Stimulated activated CD4-positive, alpha-beta T cell treated with anti-CD3 and anti-CD28 coated beads, Interleukin-4, amount 100 ng/mL, for 1 hour (primary cell): ENCODE measurements around the gene OXER1.
"Not testable (repeated sequence)": the region's sequence is repeated elsewhere in the genome, so short reads cannot be mapped to it uniquely, and the experiment has no call there.

Experiments
- DNase-seq: peaks from one replicate; pipeline ENCODE4 v3.0.0-alpha.2; 2020

The OXER1 gene

DNA sequence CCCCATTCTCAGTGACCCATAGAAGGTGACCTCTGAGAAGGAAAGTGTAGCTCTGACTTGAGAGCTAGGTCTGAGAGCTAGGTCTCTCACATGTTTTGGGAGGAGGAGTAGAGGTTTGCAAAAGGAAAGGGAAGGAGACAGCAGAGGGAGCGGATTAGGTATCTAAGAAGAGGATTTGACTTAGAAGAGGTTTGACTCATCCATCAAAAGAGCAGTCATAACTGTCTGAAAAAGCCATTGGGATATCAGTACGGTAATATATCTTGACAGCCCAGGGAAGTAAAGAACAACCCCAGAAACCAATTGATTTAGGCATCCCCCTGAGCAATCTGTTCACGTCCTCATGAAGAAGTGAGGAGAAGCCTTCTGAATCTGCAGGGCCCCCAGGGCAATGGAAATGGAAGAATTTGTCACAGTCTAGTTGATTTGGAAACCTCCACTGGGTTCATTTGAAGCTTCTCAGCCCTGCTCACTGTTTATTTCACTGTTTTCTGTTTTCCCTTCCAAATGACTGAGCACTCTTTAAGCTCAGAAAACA is 19.3 kb downstream of the OXER1 start:
- no peak for DNase-seq

DNA sequence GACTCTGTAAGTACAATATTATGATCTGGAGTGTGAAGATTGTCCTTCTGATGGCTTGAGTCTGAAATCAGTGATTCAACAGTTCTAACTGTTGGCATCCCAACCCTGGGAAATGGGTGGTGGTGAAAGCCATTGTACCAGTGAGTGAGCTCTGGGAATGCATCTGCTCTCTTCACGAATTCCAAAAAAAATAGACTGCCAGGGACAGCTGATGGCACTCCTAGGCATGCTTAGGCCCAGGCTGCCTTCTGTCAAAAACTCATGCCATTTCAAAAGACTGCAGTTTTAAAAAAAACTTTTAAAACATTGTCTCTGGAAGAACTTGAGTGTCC is 20.3 kb downstream of the OXER1 start:
- no peak for DNase-seq

DNA sequence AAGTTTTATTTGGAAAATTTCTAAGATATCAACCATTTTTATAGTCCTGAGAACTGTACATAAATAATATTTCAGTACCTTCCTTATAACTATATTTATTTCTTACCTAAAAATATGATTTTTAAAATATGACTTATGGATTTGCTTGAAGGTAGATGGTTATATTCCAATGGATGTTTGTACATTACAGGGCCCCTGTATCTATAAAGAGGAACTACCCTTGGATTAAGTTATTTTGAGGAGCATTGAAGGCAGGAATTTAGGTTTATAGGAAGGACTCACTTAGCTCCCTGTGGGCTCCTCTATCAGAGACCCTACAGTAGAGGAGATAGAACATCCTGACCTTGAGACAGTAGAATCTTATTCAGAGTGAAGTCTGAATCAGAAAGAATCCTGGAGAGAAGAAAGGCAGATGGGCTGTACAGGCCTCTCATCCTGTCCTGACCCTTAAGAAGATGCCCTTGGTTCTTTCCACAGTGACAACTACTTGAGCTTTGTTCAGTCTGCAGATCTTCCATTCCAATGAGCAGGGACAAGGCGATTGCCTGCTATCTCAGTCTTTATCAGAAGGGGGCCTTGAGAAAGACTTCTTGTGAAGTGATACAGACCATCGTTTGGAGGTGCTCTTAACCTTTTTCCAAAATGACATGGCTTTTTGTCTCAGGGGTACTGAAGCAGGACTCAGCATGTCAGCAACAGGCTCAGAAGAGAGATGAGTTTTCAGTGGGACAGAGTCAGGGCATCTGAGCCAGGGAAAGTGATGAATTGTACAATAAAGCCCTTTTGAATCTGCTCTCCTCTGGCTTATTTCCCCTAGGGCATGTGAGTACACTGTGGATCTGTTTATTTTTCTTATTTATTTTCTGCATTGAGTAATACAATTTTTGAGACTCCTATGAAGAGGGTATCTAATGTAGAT is 20.9 kb downstream of the OXER1 start:
- no peak for DNase-seq

DNA sequence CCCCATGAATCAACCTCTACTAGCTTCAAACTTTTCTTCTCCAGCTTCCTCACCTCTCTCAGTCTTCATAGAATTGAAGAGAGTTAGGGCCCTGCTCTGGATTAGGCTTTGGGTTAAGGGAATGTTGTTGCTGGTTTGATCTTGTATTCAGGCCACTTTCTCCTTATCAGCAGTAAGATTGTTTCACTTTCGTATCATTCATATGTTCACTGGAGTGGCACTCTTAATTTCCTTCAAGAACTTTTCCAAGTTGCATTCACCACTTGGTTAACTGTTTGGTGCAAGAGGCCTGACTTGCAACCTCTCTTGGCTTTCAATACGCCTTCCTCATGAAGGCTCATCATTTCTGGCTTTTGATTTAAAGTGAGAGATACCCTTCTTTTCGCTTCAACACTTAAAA is 22.8 kb downstream of the OXER1 start:
- DNase-seq: no peak

DNA sequence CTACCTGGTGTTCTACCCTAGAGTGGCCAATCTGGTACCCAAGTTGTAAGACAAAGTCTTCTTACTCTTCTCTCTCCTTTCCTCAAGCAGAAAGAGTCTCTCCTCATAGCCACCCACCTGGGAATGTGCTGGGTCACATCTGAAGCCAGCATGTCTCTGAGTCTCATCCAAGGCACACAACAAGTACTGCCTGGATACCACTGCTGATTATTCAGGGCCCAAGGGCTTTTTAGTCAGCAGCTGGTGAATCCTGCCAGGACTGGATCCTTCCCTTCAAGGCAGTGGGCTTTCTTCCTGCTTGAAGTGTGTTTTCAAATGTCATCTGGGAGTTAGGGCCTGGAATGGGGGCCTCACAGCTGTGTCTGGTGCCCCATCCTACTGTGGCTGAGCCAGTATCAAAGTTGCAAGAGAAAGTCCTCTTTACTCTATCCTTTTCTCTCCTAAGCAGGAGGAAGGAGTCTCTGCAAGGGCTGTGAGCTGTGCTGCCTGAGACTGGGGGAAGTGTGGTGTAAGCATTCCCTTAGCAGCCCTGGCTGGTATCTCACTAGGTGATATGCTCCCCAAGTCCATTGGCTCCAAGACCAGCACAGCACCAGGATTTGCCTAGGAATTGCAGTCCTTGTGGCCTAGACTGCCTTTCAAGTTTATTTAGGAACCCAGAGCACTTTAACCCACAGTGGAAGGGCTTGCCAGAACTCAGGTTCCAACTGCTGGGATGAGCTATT is 27.2 kb downstream of the OXER1 start:
- no peak for DNase-seq

DNA sequence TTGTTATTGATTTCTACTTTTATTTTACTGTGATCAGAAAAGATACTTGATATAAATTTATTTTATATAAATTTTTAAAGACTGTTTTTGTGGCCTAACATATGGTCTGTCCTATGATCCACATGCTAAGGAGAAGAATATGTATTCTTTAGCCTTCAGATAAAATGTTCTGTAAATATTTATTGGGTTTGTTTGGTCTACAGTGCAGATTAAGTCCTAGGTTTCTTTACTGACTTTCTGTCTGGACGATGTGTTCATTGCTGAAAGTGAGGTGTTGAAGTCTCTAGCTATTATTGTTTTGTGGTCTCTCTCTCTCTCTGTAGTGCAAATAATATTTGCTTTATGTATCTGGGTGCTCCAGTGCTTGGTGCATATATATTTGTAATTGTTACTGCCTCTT is 30.1 kb downstream of the OXER1 start:
- DNase-seq: no peak

DNA sequence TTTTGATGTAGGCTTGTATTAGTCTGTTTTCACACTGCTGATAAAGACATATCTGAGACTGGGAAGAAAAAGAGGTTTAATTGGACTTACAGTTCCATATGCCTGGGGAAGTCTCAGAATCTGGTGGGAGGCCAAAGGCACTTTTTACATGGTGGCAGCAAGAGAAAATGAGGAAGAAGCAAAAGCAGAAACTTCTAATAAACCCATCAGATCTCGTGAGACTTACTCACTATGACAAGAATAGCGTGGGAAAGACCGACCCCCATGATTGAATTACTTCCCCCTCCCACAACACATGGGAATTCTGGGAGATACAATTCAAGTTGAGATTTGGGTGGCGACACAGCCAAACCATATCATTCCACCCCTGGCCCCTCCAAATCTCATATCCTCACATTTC is 32.6 kb downstream of the OXER1 start:
- not testable (repeated sequence) for DNase-seq

DNA sequence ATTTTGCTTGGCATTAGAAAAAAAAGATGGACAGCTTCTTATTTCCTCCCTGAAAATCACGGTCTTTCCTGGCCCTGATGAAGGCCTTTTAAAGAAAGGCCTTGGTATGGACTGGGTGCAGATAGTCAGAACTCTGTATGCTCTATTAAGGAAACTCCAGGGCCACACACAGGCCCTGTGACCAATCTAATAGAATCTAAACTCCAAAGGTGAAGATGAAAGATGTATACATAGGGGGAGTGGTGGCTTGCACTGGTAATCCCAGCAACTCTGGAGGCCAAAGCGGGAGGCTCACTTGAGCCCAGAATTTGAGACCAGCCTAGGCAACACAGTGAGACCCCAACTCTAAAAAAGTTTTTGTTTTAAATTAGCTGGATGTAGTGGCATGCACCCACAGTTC is 37.3 kb downstream of the OXER1 start:
- DNase-seq: no peak

DNA sequence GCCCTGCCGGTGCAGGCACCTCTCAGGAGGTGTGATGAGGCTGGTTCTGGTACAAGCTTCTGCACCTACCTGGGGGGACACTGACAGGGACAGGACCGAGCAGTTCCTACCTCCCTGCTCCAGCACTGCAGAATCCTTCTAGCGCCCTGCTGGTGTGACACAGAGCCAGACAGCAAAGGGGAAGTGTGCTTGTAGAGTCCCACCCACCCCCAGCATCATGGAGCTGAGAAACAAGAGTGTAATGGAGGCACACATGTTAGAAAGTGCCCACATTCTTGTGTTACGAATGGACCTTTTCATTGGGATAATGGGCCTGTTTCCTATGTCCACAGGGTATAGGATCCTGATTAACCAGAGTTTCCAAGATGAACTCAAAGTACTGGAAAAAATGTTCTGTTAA is 38.3 kb downstream of the OXER1 start:
- no peak for DNase-seq

DNA sequence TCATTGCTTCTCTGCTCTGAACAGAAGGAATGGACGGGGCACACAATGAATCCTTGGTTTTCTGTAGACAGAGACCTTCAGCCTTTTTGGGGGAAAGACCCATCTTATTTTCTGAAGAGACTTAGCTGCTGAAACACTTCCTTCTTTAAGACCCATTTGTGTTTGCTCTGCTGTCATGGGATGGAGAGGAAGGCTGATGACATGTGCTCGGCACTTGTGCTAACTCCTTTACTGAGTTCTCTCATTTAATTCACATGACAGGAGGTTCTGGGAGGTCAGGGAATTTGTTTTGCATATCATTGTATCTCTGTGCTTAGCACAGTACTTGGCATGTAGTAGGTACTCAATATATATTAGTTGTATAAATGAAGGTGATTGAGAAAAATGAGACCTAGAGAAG is 39.0 kb downstream of the OXER1 start:
- DNase-seq: no peak

DNA sequence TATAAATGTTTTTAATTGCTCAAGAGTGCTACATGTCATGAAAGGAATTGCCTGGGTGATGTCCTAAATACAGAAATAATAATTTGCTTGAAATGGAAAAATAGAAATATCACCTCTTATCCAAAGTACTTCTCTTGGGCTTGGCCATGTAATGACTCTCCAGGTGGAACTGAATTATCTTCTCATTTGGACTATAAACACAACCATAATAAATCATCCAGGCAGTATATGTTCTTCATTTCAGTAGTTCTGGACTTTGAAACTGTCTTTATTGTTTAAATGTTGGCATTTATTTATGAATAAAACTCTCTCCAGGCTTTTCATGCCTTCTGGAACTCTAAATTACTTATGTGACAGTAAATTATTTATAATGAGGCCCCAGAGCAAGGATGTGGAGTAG is 40.5 kb downstream of the OXER1 start:
- DNase-seq: no peak

- no peak for DNase-seq
These were observed 41.4 kb downstream of the OXER1 start for GRCh38 chr2:42722320-42723190.

GRCh38 chr2:42721898-42722297 is 42.0 kb downstream of the OXER1 start:
- no peak for DNase-seq

- DNase-seq: no peak
These were observed 49.2 kb downstream of the OXER1 start for GRCh38 chr2:42714686-42715085.

DNA sequence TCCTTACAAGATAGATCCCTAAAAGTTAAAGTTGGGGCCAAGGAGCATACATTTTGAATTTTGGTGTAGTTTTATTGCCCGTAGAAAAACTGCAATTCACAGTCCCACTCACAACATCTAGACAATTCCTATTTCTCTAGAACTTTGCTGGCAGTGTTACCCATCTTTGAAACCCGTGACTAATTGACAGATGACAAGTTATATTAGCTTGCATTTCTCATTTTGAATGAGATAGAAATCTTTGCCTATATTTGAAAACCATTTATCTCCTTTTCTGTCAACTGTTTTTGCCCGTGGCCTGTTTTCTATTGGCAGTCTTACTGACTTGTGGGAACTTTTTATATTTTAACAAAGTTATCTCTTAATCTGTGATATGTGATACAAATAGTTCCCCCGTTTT is 50.0 kb downstream of the OXER1 start:
- no peak for DNase-seq

DNA sequence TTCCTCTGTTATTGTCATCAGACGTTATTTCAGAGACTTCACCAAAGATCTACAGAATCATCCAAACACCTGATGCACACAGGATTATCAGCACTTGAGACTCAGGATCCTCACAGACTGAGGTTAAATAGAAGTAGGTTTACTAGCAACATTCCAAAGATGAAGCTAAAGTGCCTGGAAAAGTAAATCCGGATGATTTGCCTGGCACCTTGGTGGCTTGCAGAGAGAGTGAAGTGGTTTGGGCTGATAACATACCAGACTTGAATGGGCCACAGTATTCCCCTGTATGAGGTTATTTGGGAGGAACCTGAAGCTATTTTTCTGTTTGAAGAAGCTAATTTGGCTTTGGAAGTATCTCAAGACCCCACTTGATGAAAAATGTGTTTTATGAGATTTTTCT is 51.0 kb downstream of the OXER1 start:
- no peak for DNase-seq
